ENCODE measurements around the gene WBP4.

Gene WBP4

GRCh38 chr13:41018602-41018948 is 42.7 kb upstream of the WBP4 start:
- TF ChIP-seq CTCF (IDR thresholded peaks at IDR 0.05; ENCODE audit: insufficient read depth, low read depth, low read length, missing control alignments), result no peak
- no peak for DNase-seq (ENCODE audit: low read depth)
- peak overlapping the region; percentile 96 for H3K4me3 ChIP-seq (ENCODE audit: low read depth, low read length)

- TF ChIP-seq CTCF (IDR thresholded peaks at IDR 0.05; ENCODE audit: insufficient read depth, low read depth, low read length, missing control alignments), result no peak
- H3K4me3 ChIP-seq (ENCODE audit: low read depth, low read length), result peak within 1 kb of the TSS; percentile 96
- peak; percentile 95 for DNase-seq (ENCODE audit: low read depth)
Measured at GRCh38 chr13:41019011-41019487, 42.3 kb upstream of the WBP4 start, which contains the start of gene ELF1. ELF1 (minus strand) TSS chr13:41019316; CDS start chr13:40982054, 37,262 bp downstream.

- no peak for DNase-seq (ENCODE audit: low read depth)
- peak overlapping the region; percentile 96 for H3K4me3 ChIP-seq (ENCODE audit: low read depth, low read length)
- no peak for TF ChIP-seq CTCF (IDR thresholded peaks at IDR 0.05; ENCODE audit: insufficient read depth, low read depth, low read length, missing control alignments)
Measured at GRCh38 chr13:41019578-41020347, 41.5 kb upstream of the WBP4 start.

GRCh38 chr13:41025518-41025917 is 35.8 kb upstream of the WBP4 start:
- no peak for TF ChIP-seq CTCF (IDR thresholded peaks at IDR 0.05; ENCODE audit: insufficient read depth, low read depth, low read length, missing control alignments)
- no peak for DNase-seq (ENCODE audit: low read depth)
- no peak overlapping the region for H3K4me3 ChIP-seq (ENCODE audit: low read depth, low read length)

GRCh38 chr13:41026788-41027187 is 34.5 kb upstream of the WBP4 start:
- DNase-seq (ENCODE audit: low read depth), result no peak
- no peak overlapping the region for H3K4me3 ChIP-seq (ENCODE audit: low read depth, low read length)
- TF ChIP-seq CTCF (IDR thresholded peaks at IDR 0.05; ENCODE audit: insufficient read depth, low read depth, low read length, missing control alignments), result no peak

GRCh38 chr13:41028051-41028450 is 33.3 kb upstream of the WBP4 start:
- DNase-seq (ENCODE audit: low read depth), result no peak
- no peak overlapping the region for H3K4me3 ChIP-seq (ENCODE audit: low read depth, low read length)
- no peak for TF ChIP-seq CTCF (IDR thresholded peaks at IDR 0.05; ENCODE audit: insufficient read depth, low read depth, low read length, missing control alignments)

- no peak for TF ChIP-seq CTCF (IDR thresholded peaks at IDR 0.05; ENCODE audit: insufficient read depth, low read depth, low read length, missing control alignments)
- no peak for DNase-seq (ENCODE audit: low read depth)
- no peak overlapping the region for H3K4me3 ChIP-seq (ENCODE audit: low read depth, low read length)
Measured at GRCh38 chr13:41029629-41030028, 31.7 kb upstream of the WBP4 start.
